HepG2 (cell line): ENCODE measurements around the gene NDUFC1. TPM values are rescaled to one million over a fixed set of nuclear protein-coding genes. Genes with fewer than 3 reads are reported as not detected.

Experiments
- ATF2 ChIP-seq: sonication (generic); formaldehyde crosslinking; IDR thresholded peaks from 2 replicates; pipeline ENCODE4 v1.4.0; 2020; ENCODE audit warnings: missing genetic modification reagents
- FOXP4 ChIP-seq: sonication (generic); formaldehyde crosslinking; IDR thresholded peaks from 2 replicates; pipeline ENCODE4 v1.4.0; 2020; ENCODE audit warnings: missing genetic modification reagents
- HMG20B ChIP-seq: conservative IDR thresholded peaks from 2 replicates; pipeline ENCODE4 v1.6.1; 2016; ENCODE audit warnings: missing genetic modification reagents, missing compliant biosample characterization
- MEF2D ChIP-seq: sonication (generic); formaldehyde crosslinking; IDR thresholded peaks from 2 replicates; pipeline ENCODE4 v1.5.1; 2020; ENCODE audit warnings: mild to moderate bottlenecking, missing genetic modification reagents
- NFRKB ChIP-seq: fragments of 450-650 bp; IDR thresholded peaks from 2 replicates; pipeline ENCODE4 v1.6.1; 2017
- ZBTB49 ChIP-seq: sonication (generic); formaldehyde crosslinking; IDR thresholded peaks from 2 replicates; pipeline ENCODE4 v1.4.0; 2020; ENCODE audit warnings: missing genetic modification reagents, borderline replicate concordance
- ZNF510 ChIP-seq: sonication (generic); formaldehyde crosslinking; IDR thresholded peaks from 2 replicates; pipeline ENCODE4 v1.4.0; 2020; ENCODE audit warnings: low read depth, mild to moderate bottlenecking, missing genetic modification reagents
- ZNF530 ChIP-seq: sonication (generic); formaldehyde crosslinking; IDR thresholded peaks from 2 replicates; pipeline ENCODE4 v1.5.0; 2020; ENCODE audit warnings: low read depth, mild to moderate bottlenecking, missing genetic modification reagents
- ZNF670 ChIP-seq: sonication (generic); formaldehyde crosslinking; IDR thresholded peaks from 2 replicates; pipeline ENCODE4 v1.8.0; 2022; ENCODE audit warnings: mild to moderate bottlenecking, missing genetic modification reagents, borderline replicate concordance
- ZNF850 ChIP-seq: sonication (generic); formaldehyde crosslinking; conservative IDR thresholded peaks from 2 replicates; pipeline ENCODE4 v1.9.0; 2021; ENCODE audit warnings: mild to moderate bottlenecking, missing genetic modification reagents
- ZSCAN21 ChIP-seq: sonication (generic); formaldehyde crosslinking; IDR thresholded peaks from 2 replicates; pipeline ENCODE4 v1.8.0; 2022; ENCODE audit warnings: mild to moderate bottlenecking, missing genetic modification reagents, moderate library complexity, borderline replicate concordance
- ZSCAN31 ChIP-seq: sonication (generic); formaldehyde crosslinking; IDR thresholded peaks from 2 replicates; pipeline ENCODE4 v1.5.0; 2020; ENCODE audit warnings: low read depth, mild to moderate bottlenecking, missing genetic modification reagents
- polyA plus RNA-seq, 8 experiments: library from polyadenylated mRNA; depleted of rRNA in 3 of 8; stranded (reverse) in 7 of 8; unstranded in 1 of 8; fragments of >200 nt; fragmentation: Illumina TruSeq in 4 of 8; extraction: Trizol in 4 of 8; gene quantifications; 2 replicates each; pipeline versions ENCODE4 v1.2.1 to v1.2.3, GENCODE V29; 2011 to 2016; ENCODE audit warnings: low read depth in 4 of 8, missing spikeins in 1 of 8, mixed read lengths in 1 of 8; ENCODE audit not compliant: insufficient read depth in 1 of 8
- total RNA-seq, 5 experiments: library from RNA; depleted of rRNA; stranded (reverse); fragments of >200 nt; fragmentation: Illumina TruSeq; extraction: Trizol; gene quantifications; 2 replicates each; pipeline ENCODE4 v1.2.3, GENCODE V29; 2016; ENCODE audit warnings: low read depth in 1 of 5
- TF ChIP-seq, protein P1 (sequence below): sonication (generic); formaldehyde crosslinking; IDR thresholded peaks from 2 replicates; pipeline ENCODE4 v1.4.0; 2020; ENCODE audit warnings: mild to moderate bottlenecking, low read depth, missing genetic modification reagents
- TF ChIP-seq, protein P2 (sequence below): sonication (generic); formaldehyde crosslinking; IDR thresholded peaks from 2 replicates; pipeline ENCODE4 v1.8.1; 2023; ENCODE audit warnings: mild to moderate bottlenecking, missing genetic modification reagents
- TF ChIP-seq, protein P3 (sequence below): sonication (generic); formaldehyde crosslinking; IDR thresholded peaks from 2 replicates; pipeline ENCODE4 v1.8.1; 2022; ENCODE audit warnings: mild to moderate bottlenecking, missing genetic modification reagents
- TF ChIP-seq, protein P4 (sequence below): sonication (generic); formaldehyde crosslinking; IDR thresholded peaks from 2 replicates; pipeline ENCODE4 v1.5.0; 2020; ENCODE audit warnings: mild to moderate bottlenecking, missing genetic modification reagents

NDUFC1 gene
- total and polyA plus RNA-seq, 2 of the 13 experiments (the other 11 are each of a cell fraction or from before 2014, with no cell fraction given) = 43.4 to 96.4 TPM

GRCh38 chr4:139295206-139295941 is 6.9 kb downstream of the NDUFC1 start (continued):
- TF ChIP-seq FOXP4 (CRISPR knock-in tag) = peak; percentile 72
- TF ChIP-seq ZNF670 = no peak
- 0 out of 2 replicates have a peak, but pooled peaks have one; percentile 29 for TF ChIP-seq HMG20B
- TF ChIP-seq, protein P1, sequence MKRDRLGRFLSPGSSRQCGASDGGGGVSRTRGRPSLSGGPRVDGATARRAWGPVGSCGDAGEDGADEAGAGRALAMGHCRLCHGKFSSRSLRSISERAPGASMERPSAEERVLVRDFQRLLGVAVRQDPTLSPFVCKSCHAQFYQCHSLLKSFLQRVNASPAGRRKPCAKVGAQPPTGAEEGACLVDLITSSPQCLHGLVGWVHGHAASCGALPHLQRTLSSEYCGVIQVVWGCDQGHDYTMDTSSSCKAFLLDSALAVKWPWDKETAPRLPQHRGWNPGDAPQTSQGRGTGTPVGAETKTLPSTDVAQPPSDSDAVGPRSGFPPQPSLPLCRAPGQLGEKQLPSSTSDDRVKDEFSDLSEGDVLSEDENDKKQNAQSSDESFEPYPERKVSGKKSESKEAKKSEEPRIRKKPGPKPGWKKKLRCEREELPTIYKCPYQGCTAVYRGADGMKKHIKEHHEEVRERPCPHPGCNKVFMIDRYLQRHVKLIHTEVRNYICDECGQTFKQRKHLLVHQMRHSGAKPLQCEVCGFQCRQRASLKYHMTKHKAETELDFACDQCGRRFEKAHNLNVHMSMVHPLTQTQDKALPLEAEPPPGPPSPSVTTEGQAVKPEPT (CRISPR knock-in tag) = peak; percentile 77; the same call in 1 of the 2 replicates
- TF ChIP-seq ATF2 (CRISPR knock-in tag) = peak; percentile 70
- TF ChIP-seq ZNF510 (CRISPR knock-in tag) = peak; percentile 78; the same call in 1 of the 2 replicates
- TF ChIP-seq, protein P2, sequence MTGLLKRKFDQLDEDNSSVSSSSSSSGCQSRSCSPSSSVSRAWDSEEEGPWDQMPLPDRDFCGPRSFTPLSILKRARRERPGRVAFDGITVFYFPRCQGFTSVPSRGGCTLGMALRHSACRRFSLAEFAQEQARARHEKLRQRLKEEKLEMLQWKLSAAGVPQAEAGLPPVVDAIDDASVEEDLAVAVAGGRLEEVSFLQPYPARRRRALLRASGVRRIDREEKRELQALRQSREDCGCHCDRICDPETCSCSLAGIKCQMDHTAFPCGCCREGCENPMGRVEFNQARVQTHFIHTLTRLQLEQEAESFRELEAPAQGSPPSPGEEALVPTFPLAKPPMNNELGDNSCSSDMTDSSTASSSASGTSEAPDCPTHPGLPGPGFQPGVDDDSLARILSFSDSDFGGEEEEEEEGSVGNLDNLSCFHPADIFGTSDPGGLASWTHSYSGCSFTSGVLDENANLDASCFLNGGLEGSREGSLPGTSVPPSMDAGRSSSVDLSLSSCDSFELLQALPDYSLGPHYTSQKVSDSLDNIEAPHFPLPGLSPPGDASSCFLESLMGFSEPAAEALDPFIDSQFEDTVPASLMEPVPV (CRISPR knock-in tag) = peak; percentile 81
- TF ChIP-seq ZNF530 (CRISPR knock-in tag) = no peak
- peak; percentile 80; the same call in 1 of the 2 replicates for TF ChIP-seq ZSCAN21 (CRISPR knock-in tag)
- TF ChIP-seq, protein P3, sequence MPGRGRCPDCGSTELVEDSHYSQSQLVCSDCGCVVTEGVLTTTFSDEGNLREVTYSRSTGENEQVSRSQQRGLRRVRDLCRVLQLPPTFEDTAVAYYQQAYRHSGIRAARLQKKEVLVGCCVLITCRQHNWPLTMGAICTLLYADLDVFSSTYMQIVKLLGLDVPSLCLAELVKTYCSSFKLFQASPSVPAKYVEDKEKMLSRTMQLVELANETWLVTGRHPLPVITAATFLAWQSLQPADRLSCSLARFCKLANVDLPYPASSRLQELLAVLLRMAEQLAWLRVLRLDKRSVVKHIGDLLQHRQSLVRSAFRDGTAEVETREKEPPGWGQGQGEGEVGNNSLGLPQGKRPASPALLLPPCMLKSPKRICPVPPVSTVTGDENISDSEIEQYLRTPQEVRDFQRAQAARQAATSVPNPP (CRISPR knock-in tag) = peak; percentile 91
- TF ChIP-seq ZBTB49 = no peak
- TF ChIP-seq, protein P4, sequence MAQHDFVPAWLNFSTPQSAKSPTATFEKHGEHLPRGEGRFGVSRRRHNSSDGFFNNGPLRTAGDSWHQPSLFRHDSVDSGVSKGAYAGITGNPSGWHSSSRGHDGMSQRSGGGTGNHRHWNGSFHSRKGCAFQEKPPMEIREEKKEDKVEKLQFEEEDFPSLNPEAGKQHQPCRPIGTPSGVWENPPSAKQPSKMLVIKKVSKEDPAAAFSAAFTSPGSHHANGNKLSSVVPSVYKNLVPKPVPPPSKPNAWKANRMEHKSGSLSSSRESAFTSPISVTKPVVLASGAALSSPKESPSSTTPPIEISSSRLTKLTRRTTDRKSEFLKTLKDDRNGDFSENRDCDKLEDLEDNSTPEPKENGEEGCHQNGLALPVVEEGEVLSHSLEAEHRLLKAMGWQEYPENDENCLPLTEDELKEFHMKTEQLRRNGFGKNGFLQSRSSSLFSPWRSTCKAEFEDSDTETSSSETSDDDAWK (CRISPR knock-in tag) = no peak
- TF ChIP-seq ZNF850 (CRISPR knock-in tag) = no peak
- 0 out of 2 replicates have a peak, but pooled peaks have one; percentile 47 for TF ChIP-seq MEF2D (CRISPR knock-in tag)
- peak; percentile 73 for TF ChIP-seq ZSCAN31 (CRISPR knock-in tag)
- no peak for TF ChIP-seq NFRKB
